IPS-18c (cell line): ENCODE measurements around the gene PABPC1L.

Source experiments
- H3K4me3 ChIP-seq: 2 replicates; pipeline ENCODE4 v1.7.0; 2013; ENCODE audit warnings: low read depth, mild to moderate bottlenecking, low read length, moderate library complexity; ENCODE audit not compliant: insufficient read depth
- H3K9me3 ChIP-seq: one replicate; pipeline ENCODE4 v1.6.1; 2013; ENCODE audit warnings: mild to moderate bottlenecking, low read length, moderate library complexity; ENCODE audit not compliant: control insufficient read depth, insufficient read depth

PABPC1L gene

GRCh38 chr20:44958276-44958675, 48.4 kb downstream of the PABPC1L start:
- no peak overlapping the region for H3K4me3 ChIP-seq
- H3K9me3 ChIP-seq, result no peaks in the 10 kb centered on the region

- peak overlapping the region; percentile 61 for H3K4me3 ChIP-seq
- H3K9me3 ChIP-seq, result no peaks in the 10 kb centered on the region
Observed at GRCh38 chr20:44959082-44959637, 49.3 kb downstream of the PABPC1L start.

GRCh38 chr20:44959638-44960102, 49.8 kb downstream of the PABPC1L start:
- no peaks in the 10 kb centered on the region for H3K9me3 ChIP-seq
- peak overlapping the region; percentile 61 for H3K4me3 ChIP-seq

- Histone ChIP-seq H3K9me3 (no peaks in the 10 kb centered on the region), H3K4me3 (peak within 1 kb of the TSS; percentile 61)
Observed at GRCh38 chr20:44960103-44960852, 50.4 kb downstream of the PABPC1L start, which contains the start of gene TOMM34. TOMM34 (minus strand) TSS chr20:44960397; CDS start chr20:44960333, 64 bp downstream.

- Histone ChIP-seq H3K4me3 (no peak overlapping the region), H3K9me3 (no peaks in the 10 kb centered on the region)
Observed at GRCh38 chr20:44961011-44961869, 51.4 kb downstream of the PABPC1L start.

GRCh38 chr20:44961870-44962267, 52.0 kb downstream of the PABPC1L start:
- Histone ChIP-seq H3K4me3 (no peak overlapping the region), H3K9me3 (no peaks in the 10 kb centered on the region)

- Histone ChIP-seq H3K9me3 (no peaks in the 10 kb centered on the region), H3K4me3 (no peak overlapping the region)
Observed at GRCh38 chr20:44962483-44962882, 52.6 kb downstream of the PABPC1L start.

- Histone ChIP-seq H3K9me3 (no peaks in the 10 kb centered on the region), H3K4me3 (no peak overlapping the region)
Observed at GRCh38 chr20:44963325-44964215, 53.7 kb downstream of the PABPC1L start.

- H3K4me3 ChIP-seq, result peak overlapping the region; percentile 96; the same call in 1 of the 2 replicates
Observed at GRCh38 chr20:44965651-44966029, 55.8 kb downstream of the PABPC1L start.

GRCh38 chr20:44966030-44966961, 56.4 kb downstream of the PABPC1L start, which contains the start of gene STK4:
STK4 (plus strand) TSS chr20:44966512; CDS start chr20:44966569, 57 bp downstream.
- H3K4me3 ChIP-seq, result peak within 1 kb of the TSS; percentile 96
- no peaks in the 10 kb centered on the region for H3K9me3 ChIP-seq

More at GRCh38 chr20:44965651-44966029, 55.8 kb downstream of the PABPC1L start:
- H3K9me3 ChIP-seq, result no peaks in the 10 kb centered on the region

GRCh38 chr20:44967207-44967807, 57.4 kb downstream of the PABPC1L start:
- Histone ChIP-seq H3K4me3 (peak overlapping the region; percentile 96), H3K9me3 (no peaks in the 10 kb centered on the region)

- no peak overlapping the region for H3K4me3 ChIP-seq
- no peaks in the 10 kb centered on the region for H3K9me3 ChIP-seq
Observed at GRCh38 chr20:44969300-44969894, 59.5 kb downstream of the PABPC1L start.

GRCh38 chr20:44970243-44970757, 60.4 kb downstream of the PABPC1L start:
- H3K9me3 ChIP-seq, result no peaks in the 10 kb centered on the region
- no peak overlapping the region for H3K4me3 ChIP-seq

- Histone ChIP-seq H3K4me3 (no peak overlapping the region), H3K9me3 (no peaks in the 10 kb centered on the region)
Observed at GRCh38 chr20:44973053-44973452, 63.2 kb downstream of the PABPC1L start.

GRCh38 chr20:44976698-44977097, 66.8 kb downstream of the PABPC1L start:
- no peak overlapping the region for H3K4me3 ChIP-seq
- no peaks in the 10 kb centered on the region for H3K9me3 ChIP-seq
